WTC11 (cell line): ENCODE measurements around the gene SORL1. TPM values are rescaled to one million over a fixed set of nuclear protein-coding genes. Genes with fewer than 3 reads are reported as not detected.

Experiments used
- ATAC-seq: fragments of 200-7000 bp; cut with Tn5 transposase; 2 replicates; pipeline ENCODE4 v1.10.0; 2021; ENCODE audit warnings: mild to moderate bottlenecking, moderate library complexity
- CTCF ChIA-PET: fragments of 300-600 bp; sonication (Branson Sonifier 250); formaldehyde crosslinking; loops from one replicate; lab custom pipeline; 2021; ENCODE audit warnings: antibody characterized with exemption; lab: Charles Lee
- POLR2A ChIA-PET: fragments of 350-600 bp; sonication (Branson Sonifier 250); formaldehyde crosslinking; loops from one replicate; lab custom pipeline; 2021; ENCODE audit warnings: antibody characterized with exemption; lab: Charles Lee
- DNase-seq: peaks from one replicate; pipeline ENCODE4 v3.0.0; 2021; ENCODE audit warnings: low spot score
- H3K27ac Mint-ChIP-seq: 2 replicates; pipeline ENCODE4 v1.8.0; 2021; ENCODE audit warnings: mixed read lengths
- H3K27me3 Mint-ChIP-seq: 2 replicates; pipeline ENCODE4 v1.8.0; 2021; ENCODE audit warnings: low read depth, mild to moderate bottlenecking, moderate library complexity, mixed read lengths
- H3K36me3 Mint-ChIP-seq: 2 replicates; pipeline ENCODE4 v1.8.0; 2021; ENCODE audit warnings: mixed read lengths
- H3K4me1 Mint-ChIP-seq: 2 replicates; pipeline ENCODE4 v1.8.0; 2022; ENCODE audit warnings: mixed read lengths
- H3K4me3 Mint-ChIP-seq: 2 replicates; pipeline ENCODE4 v1.8.0; 2021; ENCODE audit warnings: mild to moderate bottlenecking, moderate library complexity, mixed read lengths
- H3K9me3 Mint-ChIP-seq: 2 replicates; pipeline ENCODE4 v1.8.0; 2021; ENCODE audit warnings: mixed read lengths
- FOXJ3 ChIP-seq: sonication (generic); formaldehyde crosslinking; IDR thresholded peaks from 2 replicates; pipeline ENCODE4 v1.9.0; 2021; ENCODE audit warnings: missing genetic modification reagents, mild to moderate bottlenecking, borderline replicate concordance
- FOXP1 ChIP-seq: sonication (generic); formaldehyde crosslinking; IDR thresholded peaks from 2 replicates; pipeline ENCODE4 v1.8.0; 2022; ENCODE audit warnings: missing genetic modification reagents, mild to moderate bottlenecking, moderate library complexity, borderline replicate concordance
- JUN ChIP-seq: sonication (generic); formaldehyde crosslinking; IDR thresholded peaks from 2 replicates; pipeline ENCODE4 v1.8.0; 2023; ENCODE audit warnings: mild to moderate bottlenecking, missing genetic modification reagents
- NFATC4 ChIP-seq: fragments of 250-450 bp; sonication (Bioruptor Pico); IDR thresholded peaks from 2 replicates; pipeline ENCODE4 v1.9.0; 2021; ENCODE audit warnings: mild to moderate bottlenecking
- NR1H2 ChIP-seq: sonication (generic); formaldehyde crosslinking; IDR thresholded peaks from 2 replicates; pipeline ENCODE4 v1.9.0; 2021; ENCODE audit warnings: mild to moderate bottlenecking, moderate library complexity, missing genetic modification reagents
- RELA ChIP-seq: sonication (generic); formaldehyde crosslinking; IDR thresholded peaks from 2 replicates; pipeline ENCODE4 v1.8.1; 2022; ENCODE audit warnings: missing genetic modification reagents, mild to moderate bottlenecking, borderline replicate concordance
- SMAD3 ChIP-seq: sonication (generic); formaldehyde crosslinking; IDR thresholded peaks from 2 replicates; pipeline ENCODE4 v1.8.0; 2022; ENCODE audit warnings: missing genetic modification reagents, mild to moderate bottlenecking, borderline replicate concordance
- SP1 ChIP-seq: sonication (generic); formaldehyde crosslinking; conservative IDR thresholded peaks from 2 replicates; pipeline ENCODE4 v1.8.1; 2022; ENCODE audit warnings: missing genetic modification reagents
- TCF7 ChIP-seq: sonication (generic); formaldehyde crosslinking; IDR thresholded peaks from 2 replicates; pipeline ENCODE4 v1.8.0; 2022; ENCODE audit warnings: mild to moderate bottlenecking, low read depth, missing genetic modification reagents, moderate library complexity
- TEAD4 ChIP-seq: sonication (generic); formaldehyde crosslinking; IDR thresholded peaks from 2 replicates; pipeline ENCODE4 v1.8.0; 2022; ENCODE audit warnings: mild to moderate bottlenecking, missing genetic modification reagents
- TP53 ChIP-seq: sonication (generic); formaldehyde crosslinking; IDR thresholded peaks from 2 replicates; pipeline ENCODE4 v1.8.1; 2023; ENCODE audit warnings: mild to moderate bottlenecking, missing genetic modification reagents
- ZNF138 ChIP-seq: sonication (generic); formaldehyde crosslinking; conservative IDR thresholded peaks from 2 replicates; pipeline ENCODE4 v1.8.1; 2022; ENCODE audit warnings: mild to moderate bottlenecking, moderate library complexity, missing genetic modification reagents
- ZNF219 ChIP-seq: sonication (generic); formaldehyde crosslinking; IDR thresholded peaks from 2 replicates; pipeline ENCODE4 v1.8.0; 2023; ENCODE audit warnings: missing genetic modification reagents, mild to moderate bottlenecking, borderline replicate concordance
- ZNF396 ChIP-seq: fragments of 250-450 bp; sonication (Bioruptor Pico); IDR thresholded peaks from 2 replicates; pipeline ENCODE4 v1.8.0; 2021; ENCODE audit warnings: mild to moderate bottlenecking, moderate library complexity, borderline replicate concordance
- total RNA-seq: library from RNA; stranded (reverse); gene quantifications from 3 replicates; pipeline ENCODE4 v1.2.3, GENCODE V29; 2021
- TF ChIP-seq, protein P1 (sequence below): fragments of 250-450 bp; sonication (Bioruptor Pico); IDR thresholded peaks from 2 replicates; pipeline ENCODE4 v1.9.0; 2021; ENCODE audit warnings: mild to moderate bottlenecking
- TF ChIP-seq, protein P2 (sequence below): sonication (generic); formaldehyde crosslinking; IDR thresholded peaks from 2 replicates; pipeline ENCODE4 v1.8.1; 2023; ENCODE audit warnings: mild to moderate bottlenecking, missing genetic modification reagents, borderline replicate concordance
- TF ChIP-seq, protein P3 (sequence below): fragments of 250-450 bp; sonication (Bioruptor Pico); IDR thresholded peaks from 2 replicates; pipeline ENCODE4 v2.1.2; 2022; ENCODE audit warnings: mild to moderate bottlenecking, moderate library complexity
- TF ChIP-seq, protein P4 (sequence below): fragments of 250-450 bp; sonication (Bioruptor Pico); IDR thresholded peaks from 2 replicates; pipeline ENCODE4 v1.9.0; 2021; ENCODE audit warnings: mild to moderate bottlenecking, borderline replicate concordance
- TF ChIP-seq, protein P5 (sequence below): sonication (generic); formaldehyde crosslinking; IDR thresholded peaks from 2 replicates; pipeline ENCODE4 v1.8.0; 2022; ENCODE audit warnings: mild to moderate bottlenecking, missing genetic modification reagents
- TF ChIP-seq, protein P6 (sequence below): sonication (generic); formaldehyde crosslinking; IDR thresholded peaks from 2 replicates; pipeline ENCODE4 v1.8.1; 2022; ENCODE audit warnings: mild to moderate bottlenecking, missing genetic modification reagents, moderate library complexity, borderline replicate concordance

SORL1 gene
- total RNA-seq, 1 experiment from 2014 or later: 87.1 TPM

- Mint-ChIP-seq H3K9me3 (no peaks in the 10 kb centered on the region), H3K36me3 (peaks cover 55% of the 10 kb centered on the region), H3K27ac (peak overlapping the region; percentile 43), H3K27me3 (no peaks in the 10 kb centered on the region), H3K4me3 (no peak overlapping the region), H3K4me1 (peaks cover 26% of the 10 kb centered on the region)
- ATAC-seq: no peak
- DNase-seq: no peak
- no peak for TF ChIP-seq ZNF219
- TF ChIP-seq, protein P1, sequence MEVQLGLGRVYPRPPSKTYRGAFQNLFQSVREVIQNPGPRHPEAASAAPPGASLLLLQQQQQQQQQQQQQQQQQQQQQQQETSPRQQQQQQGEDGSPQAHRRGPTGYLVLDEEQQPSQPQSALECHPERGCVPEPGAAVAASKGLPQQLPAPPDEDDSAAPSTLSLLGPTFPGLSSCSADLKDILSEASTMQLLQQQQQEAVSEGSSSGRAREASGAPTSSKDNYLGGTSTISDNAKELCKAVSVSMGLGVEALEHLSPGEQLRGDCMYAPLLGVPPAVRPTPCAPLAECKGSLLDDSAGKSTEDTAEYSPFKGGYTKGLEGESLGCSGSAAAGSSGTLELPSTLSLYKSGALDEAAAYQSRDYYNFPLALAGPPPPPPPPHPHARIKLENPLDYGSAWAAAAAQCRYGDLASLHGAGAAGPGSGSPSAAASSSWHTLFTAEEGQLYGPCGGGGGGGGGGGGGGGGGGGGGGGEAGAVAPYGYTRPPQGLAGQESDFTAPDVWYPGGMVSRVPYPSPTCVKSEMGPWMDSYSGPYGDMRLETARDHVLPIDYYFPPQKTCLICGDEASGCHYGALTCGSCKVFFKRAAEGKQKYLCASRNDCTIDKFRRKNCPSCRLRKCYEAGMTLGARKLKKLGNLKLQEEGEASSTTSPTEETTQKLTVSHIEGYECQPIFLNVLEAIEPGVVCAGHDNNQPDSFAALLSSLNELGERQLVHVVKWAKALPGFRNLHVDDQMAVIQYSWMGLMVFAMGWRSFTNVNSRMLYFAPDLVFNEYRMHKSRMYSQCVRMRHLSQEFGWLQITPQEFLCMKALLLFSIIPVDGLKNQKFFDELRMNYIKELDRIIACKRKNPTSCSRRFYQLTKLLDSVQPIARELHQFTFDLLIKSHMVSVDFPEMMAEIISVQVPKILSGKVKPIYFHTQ: no peak
- TF ChIP-seq ZNF138 (CRISPR knock-in tag): no peak
- TF ChIP-seq, protein P2, sequence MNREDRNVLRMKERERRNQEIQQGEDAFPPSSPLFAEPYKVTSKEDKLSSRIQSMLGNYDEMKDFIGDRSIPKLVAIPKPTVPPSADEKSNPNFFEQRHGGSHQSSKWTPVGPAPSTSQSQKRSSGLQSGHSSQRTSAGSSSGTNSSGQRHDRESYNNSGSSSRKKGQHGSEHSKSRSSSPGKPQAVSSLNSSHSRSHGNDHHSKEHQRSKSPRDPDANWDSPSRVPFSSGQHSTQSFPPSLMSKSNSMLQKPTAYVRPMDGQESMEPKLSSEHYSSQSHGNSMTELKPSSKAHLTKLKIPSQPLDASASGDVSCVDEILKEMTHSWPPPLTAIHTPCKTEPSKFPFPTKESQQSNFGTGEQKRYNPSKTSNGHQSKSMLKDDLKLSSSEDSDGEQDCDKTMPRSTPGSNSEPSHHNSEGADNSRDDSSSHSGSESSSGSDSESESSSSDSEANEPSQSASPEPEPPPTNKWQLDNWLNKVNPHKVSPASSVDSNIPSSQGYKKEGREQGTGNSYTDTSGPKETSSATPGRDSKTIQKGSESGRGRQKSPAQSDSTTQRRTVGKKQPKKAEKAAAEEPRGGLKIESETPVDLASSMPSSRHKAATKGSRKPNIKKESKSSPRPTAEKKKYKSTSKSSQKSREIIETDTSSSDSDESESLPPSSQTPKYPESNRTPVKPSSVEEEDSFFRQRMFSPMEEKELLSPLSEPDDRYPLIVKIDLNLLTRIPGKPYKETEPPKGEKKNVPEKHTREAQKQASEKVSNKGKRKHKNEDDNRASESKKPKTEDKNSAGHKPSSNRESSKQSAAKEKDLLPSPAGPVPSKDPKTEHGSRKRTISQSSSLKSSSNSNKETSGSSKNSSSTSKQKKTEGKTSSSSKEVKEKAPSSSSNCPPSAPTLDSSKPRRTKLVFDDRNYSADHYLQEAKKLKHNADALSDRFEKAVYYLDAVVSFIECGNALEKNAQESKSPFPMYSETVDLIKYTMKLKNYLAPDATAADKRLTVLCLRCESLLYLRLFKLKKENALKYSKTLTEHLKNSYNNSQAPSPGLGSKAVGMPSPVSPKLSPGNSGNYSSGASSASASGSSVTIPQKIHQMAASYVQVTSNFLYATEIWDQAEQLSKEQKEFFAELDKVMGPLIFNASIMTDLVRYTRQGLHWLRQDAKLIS: no peak
- TF ChIP-seq, protein P3, sequence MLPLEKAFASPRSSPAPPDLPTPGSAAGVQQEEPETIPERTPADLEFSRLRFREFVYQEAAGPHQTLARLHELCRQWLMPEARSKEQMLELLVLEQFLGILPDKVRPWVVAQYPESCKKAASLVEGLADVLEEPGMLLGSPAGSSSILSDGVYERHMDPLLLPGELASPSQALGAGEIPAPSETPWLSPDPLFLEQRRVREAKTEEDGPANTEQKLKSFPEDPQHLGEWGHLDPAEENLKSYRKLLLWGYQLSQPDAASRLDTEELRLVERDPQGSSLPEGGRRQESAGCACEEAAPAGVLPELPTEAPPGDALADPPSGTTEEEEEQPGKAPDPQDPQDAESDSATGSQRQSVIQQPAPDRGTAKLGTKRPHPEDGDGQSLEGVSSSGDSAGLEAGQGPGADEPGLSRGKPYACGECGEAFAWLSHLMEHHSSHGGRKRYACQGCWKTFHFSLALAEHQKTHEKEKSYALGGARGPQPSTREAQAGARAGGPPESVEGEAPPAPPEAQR: no peak
- POLR2A ChIA-PET: no interaction called here
- CTCF ChIA-PET: no interaction called here
Measured at GRCh38 chr11:121487191-121487590, 35.1 kb downstream of the SORL1 start.

GRCh38 chr11:121488170-121488569, 36.1 kb downstream of the SORL1 start:
- CTCF ChIA-PET: no interaction called here
- DNase-seq (no peak), ATAC-seq (no peak)
- no peak overlapping the region for H3K4me3 Mint-ChIP-seq
- H3K27me3 Mint-ChIP-seq: no peaks in the 10 kb centered on the region
- H3K36me3 Mint-ChIP-seq: peaks cover 58% of the 10 kb centered on the region
- peaks cover 17% of the 10 kb centered on the region for H3K4me1 Mint-ChIP-seq
- POLR2A ChIA-PET: no interaction called here
- H3K9me3 Mint-ChIP-seq: no peaks in the 10 kb centered on the region
- peak overlapping the region; percentile 42; the same call in 1 of the 2 replicates for H3K27ac Mint-ChIP-seq
- TF ChIP-seq TEAD4 (CRISPR knock-in tag): no peak
- no peak for TF ChIP-seq NR1H2
- TF ChIP-seq, protein P4, sequence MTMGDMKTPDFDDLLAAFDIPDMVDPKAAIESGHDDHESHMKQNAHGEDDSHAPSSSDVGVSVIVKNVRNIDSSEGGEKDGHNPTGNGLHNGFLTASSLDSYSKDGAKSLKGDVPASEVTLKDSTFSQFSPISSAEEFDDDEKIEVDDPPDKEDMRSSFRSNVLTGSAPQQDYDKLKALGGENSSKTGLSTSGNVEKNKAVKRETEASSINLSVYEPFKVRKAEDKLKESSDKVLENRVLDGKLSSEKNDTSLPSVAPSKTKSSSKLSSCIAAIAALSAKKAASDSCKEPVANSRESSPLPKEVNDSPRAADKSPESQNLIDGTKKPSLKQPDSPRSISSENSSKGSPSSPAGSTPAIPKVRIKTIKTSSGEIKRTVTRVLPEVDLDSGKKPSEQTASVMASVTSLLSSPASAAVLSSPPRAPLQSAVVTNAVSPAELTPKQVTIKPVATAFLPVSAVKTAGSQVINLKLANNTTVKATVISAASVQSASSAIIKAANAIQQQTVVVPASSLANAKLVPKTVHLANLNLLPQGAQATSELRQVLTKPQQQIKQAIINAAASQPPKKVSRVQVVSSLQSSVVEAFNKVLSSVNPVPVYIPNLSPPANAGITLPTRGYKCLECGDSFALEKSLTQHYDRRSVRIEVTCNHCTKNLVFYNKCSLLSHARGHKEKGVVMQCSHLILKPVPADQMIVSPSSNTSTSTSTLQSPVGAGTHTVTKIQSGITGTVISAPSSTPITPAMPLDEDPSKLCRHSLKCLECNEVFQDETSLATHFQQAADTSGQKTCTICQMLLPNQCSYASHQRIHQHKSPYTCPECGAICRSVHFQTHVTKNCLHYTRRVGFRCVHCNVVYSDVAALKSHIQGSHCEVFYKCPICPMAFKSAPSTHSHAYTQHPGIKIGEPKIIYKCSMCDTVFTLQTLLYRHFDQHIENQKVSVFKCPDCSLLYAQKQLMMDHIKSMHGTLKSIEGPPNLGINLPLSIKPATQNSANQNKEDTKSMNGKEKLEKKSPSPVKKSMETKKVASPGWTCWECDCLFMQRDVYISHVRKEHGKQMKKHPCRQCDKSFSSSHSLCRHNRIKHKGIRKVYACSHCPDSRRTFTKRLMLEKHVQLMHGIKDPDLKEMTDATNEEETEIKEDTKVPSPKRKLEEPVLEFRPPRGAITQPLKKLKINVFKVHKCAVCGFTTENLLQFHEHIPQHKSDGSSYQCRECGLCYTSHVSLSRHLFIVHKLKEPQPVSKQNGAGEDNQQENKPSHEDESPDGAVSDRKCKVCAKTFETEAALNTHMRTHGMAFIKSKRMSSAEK: no peak
- no peak for TF ChIP-seq TCF7 (CRISPR knock-in tag)
- no peak for TF ChIP-seq RELA (CRISPR knock-in tag)
- no peak for TF ChIP-seq SMAD3 (CRISPR knock-in tag)
- no peak for TF ChIP-seq ZNF396 (CRISPR knock-in tag)
- no peak for TF ChIP-seq FOXP1 (CRISPR knock-in tag)
- no peak for TF ChIP-seq TP53
- no peak for TF ChIP-seq FOXJ3
- TF ChIP-seq, protein P3: no peak
- TF ChIP-seq, protein P5, sequence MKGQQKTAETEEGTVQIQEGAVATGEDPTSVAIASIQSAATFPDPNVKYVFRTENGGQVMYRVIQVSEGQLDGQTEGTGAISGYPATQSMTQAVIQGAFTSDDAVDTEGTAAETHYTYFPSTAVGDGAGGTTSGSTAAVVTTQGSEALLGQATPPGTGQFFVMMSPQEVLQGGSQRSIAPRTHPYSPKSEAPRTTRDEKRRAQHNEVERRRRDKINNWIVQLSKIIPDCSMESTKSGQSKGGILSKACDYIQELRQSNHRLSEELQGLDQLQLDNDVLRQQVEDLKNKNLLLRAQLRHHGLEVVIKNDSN (CRISPR knock-in tag): no peak
- TF ChIP-seq SP1 (CRISPR knock-in tag): no peak
- TF ChIP-seq NFATC4 (CRISPR knock-in tag): no peak
- TF ChIP-seq, protein P6, sequence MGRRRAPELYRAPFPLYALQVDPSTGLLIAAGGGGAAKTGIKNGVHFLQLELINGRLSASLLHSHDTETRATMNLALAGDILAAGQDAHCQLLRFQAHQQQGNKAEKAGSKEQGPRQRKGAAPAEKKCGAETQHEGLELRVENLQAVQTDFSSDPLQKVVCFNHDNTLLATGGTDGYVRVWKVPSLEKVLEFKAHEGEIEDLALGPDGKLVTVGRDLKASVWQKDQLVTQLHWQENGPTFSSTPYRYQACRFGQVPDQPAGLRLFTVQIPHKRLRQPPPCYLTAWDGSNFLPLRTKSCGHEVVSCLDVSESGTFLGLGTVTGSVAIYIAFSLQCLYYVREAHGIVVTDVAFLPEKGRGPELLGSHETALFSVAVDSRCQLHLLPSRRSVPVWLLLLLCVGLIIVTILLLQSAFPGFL (CRISPR knock-in tag): no peak
- TF ChIP-seq JUN: no peak
